ENCODE measurements around the gene RNU1-2. TPM values are rescaled to one million over a fixed set of nuclear protein-coding genes. Genes with fewer than 3 reads are reported as not detected.
"Not testable (repeated sequence)": the region's sequence is repeated elsewhere in the genome, so short reads cannot be mapped to it uniquely, and the experiment has no call there.

The RNU1-2 gene
- total RNA-seq, 1 donor from 2014 or later, result 3,042 TPM

GRCh38 chr1:16924919-16925477 is 29.2 kb downstream of the RNU1-2 start:
- peak overlapping the region; percentile 78 for H3K27ac Mint-ChIP-seq (ENCODE audit: unreplicated experiment)
- DNase-seq (ENCODE audit: low read depth, low spot score), result no peak
- no peaks in the 10 kb centered on the region for H3K36me3 Mint-ChIP-seq (ENCODE audit: low read depth)
- no peaks in the 10 kb centered on the region for H3K9me3 Mint-ChIP-seq
- no peaks in the 10 kb centered on the region for H3K27me3 Mint-ChIP-seq (ENCODE audit: low read depth)
- H3K4me1 Mint-ChIP-seq, result peaks cover 64% of the 10 kb centered on the region
- H3K4me3 Mint-ChIP-seq, result peak overlapping the region; percentile 9
- TF ChIP-seq CTCF (conservative IDR thresholded peaks at IDR 0.05), result no peak

GRCh38 chr1:16925635-16926490 is 30.1 kb downstream of the RNU1-2 start:
- no peaks in the 10 kb centered on the region for H3K9me3 Mint-ChIP-seq
- TF ChIP-seq CTCF (conservative IDR thresholded peaks at IDR 0.05), result no peak
- no peaks in the 10 kb centered on the region for H3K27me3 Mint-ChIP-seq (ENCODE audit: low read depth)
- H3K27ac Mint-ChIP-seq (ENCODE audit: unreplicated experiment), result peak overlapping the region; percentile 88
- no peaks in the 10 kb centered on the region for H3K36me3 Mint-ChIP-seq (ENCODE audit: low read depth)
- H3K4me3 Mint-ChIP-seq, result peak overlapping the region; percentile 53
- DNase-seq (ENCODE audit: low read depth, low spot score), result no peak
- peaks cover 63% of the 10 kb centered on the region for H3K4me1 Mint-ChIP-seq

GRCh38 chr1:16926491-16927073 is 30.8 kb downstream of the RNU1-2 start:
- Mint-ChIP-seq H3K4me1 (peaks cover 56% of the 10 kb centered on the region), H3K27me3 (ENCODE audit: low read depth) (no peaks in the 10 kb centered on the region), H3K4me3 (peak overlapping the region; percentile 53), H3K27ac (ENCODE audit: unreplicated experiment) (peak overlapping the region; percentile 81), H3K9me3 (no peaks in the 10 kb centered on the region), H3K36me3 (ENCODE audit: low read depth) (peaks cover 3% of the 10 kb centered on the region)
- no peak for TF ChIP-seq CTCF (conservative IDR thresholded peaks at IDR 0.05)
- peak; percentile 64 for DNase-seq (ENCODE audit: low read depth, low spot score)

- H3K9me3 Mint-ChIP-seq, result no peaks in the 10 kb centered on the region
- TF ChIP-seq CTCF (conservative IDR thresholded peaks at IDR 0.05), result no peak
- H3K4me3 Mint-ChIP-seq, result peak overlapping the region; percentile 53
- no peak for DNase-seq (ENCODE audit: low read depth, low spot score)
- no peaks in the 10 kb centered on the region for H3K27me3 Mint-ChIP-seq (ENCODE audit: low read depth)
- peak overlapping the region; percentile 81 for H3K27ac Mint-ChIP-seq (ENCODE audit: unreplicated experiment)
- peaks cover 3% of the 10 kb centered on the region for H3K36me3 Mint-ChIP-seq (ENCODE audit: low read depth)
- H3K4me1 Mint-ChIP-seq, result peaks cover 51% of the 10 kb centered on the region
Observed at GRCh38 chr1:16927256-16927655, 31.5 kb downstream of the RNU1-2 start.

- peak overlapping the region; percentile 81 for H3K27ac Mint-ChIP-seq (ENCODE audit: unreplicated experiment)
- no peak for TF ChIP-seq CTCF (conservative IDR thresholded peaks at IDR 0.05)
- no peaks in the 10 kb centered on the region for H3K9me3 Mint-ChIP-seq
- H3K36me3 Mint-ChIP-seq (ENCODE audit: low read depth), result peaks cover 3% of the 10 kb centered on the region
- H3K4me3 Mint-ChIP-seq, result no peak overlapping the region
- no peaks in the 10 kb centered on the region for H3K27me3 Mint-ChIP-seq (ENCODE audit: low read depth)
- DNase-seq (ENCODE audit: low read depth, low spot score), result no peak
- peaks cover 45% of the 10 kb centered on the region for H3K4me1 Mint-ChIP-seq
Observed at GRCh38 chr1:16927711-16928485, 32.1 kb downstream of the RNU1-2 start.

GRCh38 chr1:16929146-16930041 is 33.6 kb downstream of the RNU1-2 start:
- not testable (repeated sequence) for H3K27me3 Mint-ChIP-seq (ENCODE audit: low read depth); H3K36me3 Mint-ChIP-seq (ENCODE audit: low read depth); H3K4me3 Mint-ChIP-seq; H3K9me3 Mint-ChIP-seq; H3K27ac Mint-ChIP-seq (ENCODE audit: unreplicated experiment); DNase-seq (ENCODE audit: low read depth, low spot score)
- H3K4me1 Mint-ChIP-seq, result peaks cover 36% of the 10 kb centered on the region

All from neural crest cell (in vitro differentiated cells).